Epidermal melanocyte (primary cell): Measurements from ENCODE around the gene CIZ1.

Source experiments
- DNase-seq: peaks from one replicate; pipeline ENCODE4 v3.0.0; 2011; ENCODE audit warnings: low spot score; ENCODE audit not compliant: insufficient read length

CIZ1 gene

GRCh38 chr9:128127990-128128835 lies 63.2 kb downstream of the CIZ1 start:
- peak; percentile 58 for DNase-seq

DNA sequence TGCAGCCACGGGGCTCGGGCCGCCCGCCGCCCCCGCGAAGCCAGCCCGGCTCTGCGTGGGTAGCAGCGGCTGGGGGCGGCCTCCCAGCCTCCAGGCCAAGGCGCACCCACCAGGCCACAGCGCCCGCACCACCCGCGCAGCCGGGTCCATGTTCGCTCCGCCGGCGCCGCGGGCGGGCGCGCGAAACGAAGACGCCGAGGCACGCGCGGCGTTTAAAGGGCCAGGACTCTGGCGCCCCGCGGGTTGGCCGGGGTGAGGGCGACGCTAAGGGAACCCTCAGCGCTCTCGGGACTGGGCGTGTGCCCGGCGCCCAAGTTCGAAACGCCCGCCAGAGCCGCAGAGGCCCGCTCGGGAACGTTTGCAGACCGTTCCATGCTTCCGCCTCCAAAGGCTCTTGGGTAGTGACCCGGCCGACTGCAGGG lies 63.8 kb downstream of the CIZ1 start, which contains the start of gene PTGES2:
TSS of gene PTGES2 (minus strand) at position 162 of the 422 bp plus-strand sequence. CDS start at position 150, 12 bp downstream.
- peak; percentile 37 for DNase-seq

GRCh38 chr9:128125580-128126354 lies 65.6 kb downstream of the CIZ1 start:
- no peak for DNase-seq

DNA sequence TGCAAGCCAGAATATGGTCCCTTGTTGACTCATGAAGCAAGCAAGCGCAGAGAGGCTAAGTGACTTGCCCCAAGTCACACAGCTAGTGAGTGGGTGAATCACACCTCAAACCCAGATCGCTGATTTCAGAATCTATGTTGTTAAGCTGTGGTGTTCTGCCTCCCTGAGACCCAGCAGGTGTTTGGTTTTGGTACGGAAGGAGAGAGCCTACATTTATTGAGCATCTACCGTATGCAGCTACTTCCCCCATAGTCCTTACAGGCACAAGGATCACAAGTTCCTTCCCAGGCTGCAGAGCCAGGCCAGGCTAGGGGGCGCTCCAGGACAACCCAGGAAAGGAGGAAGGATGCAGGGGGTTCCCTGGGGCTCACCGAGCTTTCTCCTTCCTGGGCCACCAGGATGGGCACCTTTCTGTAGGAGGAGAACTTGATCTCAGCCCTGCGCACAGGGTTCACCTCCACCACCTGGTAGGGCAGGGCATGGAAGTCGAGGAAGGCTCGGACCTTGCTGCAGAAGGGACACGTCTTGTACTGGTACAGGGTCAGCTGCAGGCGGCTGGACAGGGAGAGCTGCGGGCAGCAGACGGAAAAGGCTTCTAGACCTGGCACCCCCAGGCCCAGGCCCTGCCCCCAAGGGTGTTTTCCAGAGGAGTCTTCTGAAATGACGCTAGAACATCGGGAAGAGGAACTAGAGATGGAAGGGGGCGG lies 66.3 kb downstream of the CIZ1 start:
- no peak for DNase-seq

DNA sequence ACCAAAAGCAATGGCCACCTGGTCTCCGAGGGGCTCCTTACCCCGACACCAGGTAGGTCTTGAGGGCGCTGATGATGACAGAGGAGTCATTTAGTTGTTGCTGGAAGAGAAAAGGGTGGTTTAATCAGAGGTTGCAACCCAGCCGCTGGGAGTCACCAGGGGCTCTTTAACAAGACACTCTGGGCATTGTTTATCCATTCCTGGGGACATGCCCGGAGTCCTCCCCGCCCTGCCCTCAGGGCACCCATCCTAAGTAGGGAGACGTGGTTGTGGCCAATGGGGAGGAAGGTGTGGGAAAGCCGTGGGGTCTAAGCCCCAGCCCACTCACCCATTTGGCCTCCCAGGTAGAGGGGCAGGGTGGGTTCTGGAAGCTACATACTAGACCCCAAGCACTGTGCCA lies 66.9 kb downstream of the CIZ1 start:
- DNase-seq, result no peak

- DNase-seq, result no peak
Observed at GRCh38 chr9:128123451-128124080, 67.8 kb downstream of the CIZ1 start.

- DNase-seq, result no peak
Observed at GRCh38 chr9:128122809-128123175, 68.6 kb downstream of the CIZ1 start.

DNA sequence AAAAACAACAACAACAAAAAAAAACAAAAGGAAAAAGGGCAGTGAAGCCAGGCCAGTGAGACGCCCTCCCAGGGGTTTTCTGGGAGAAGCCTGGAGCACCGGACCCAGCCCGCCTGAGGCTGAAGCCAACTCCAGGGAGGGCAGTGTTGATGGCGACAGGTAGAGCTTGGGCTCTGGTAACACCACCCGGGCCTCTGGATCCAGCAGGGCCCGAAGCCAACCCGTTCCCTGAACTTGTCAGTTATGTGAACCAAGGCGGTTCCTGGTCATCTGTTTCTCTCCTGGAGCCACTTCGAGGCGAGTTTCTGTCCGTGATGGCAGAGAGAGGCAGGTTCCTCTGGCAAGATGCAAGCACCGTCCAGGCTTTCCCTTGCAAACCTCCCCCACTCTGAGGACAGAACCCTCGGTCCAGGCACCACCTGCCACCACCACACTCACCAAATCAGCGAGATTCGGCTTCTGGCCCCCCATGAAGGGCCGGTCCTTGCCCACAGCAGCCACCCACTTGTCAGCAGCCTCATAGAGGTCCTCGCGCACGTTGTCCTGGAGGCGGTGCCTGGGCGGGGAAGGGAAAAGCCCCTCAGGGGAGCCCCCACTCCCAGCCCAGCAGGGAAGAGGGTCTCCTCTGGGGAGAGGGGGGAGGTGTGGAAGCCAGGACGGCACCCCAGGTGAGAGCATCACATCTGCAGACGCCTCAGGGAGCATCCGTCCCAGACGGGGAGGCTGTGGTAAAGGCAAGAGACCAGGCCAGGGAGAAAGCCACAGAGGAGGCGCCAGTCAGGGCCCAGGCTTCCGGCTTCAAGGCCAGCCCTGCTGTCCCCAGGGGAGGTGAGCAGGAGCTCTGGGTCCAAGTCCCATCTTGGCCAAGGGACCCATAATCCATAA lies 69.2 kb downstream of the CIZ1 start:
- no peak for DNase-seq

DNA sequence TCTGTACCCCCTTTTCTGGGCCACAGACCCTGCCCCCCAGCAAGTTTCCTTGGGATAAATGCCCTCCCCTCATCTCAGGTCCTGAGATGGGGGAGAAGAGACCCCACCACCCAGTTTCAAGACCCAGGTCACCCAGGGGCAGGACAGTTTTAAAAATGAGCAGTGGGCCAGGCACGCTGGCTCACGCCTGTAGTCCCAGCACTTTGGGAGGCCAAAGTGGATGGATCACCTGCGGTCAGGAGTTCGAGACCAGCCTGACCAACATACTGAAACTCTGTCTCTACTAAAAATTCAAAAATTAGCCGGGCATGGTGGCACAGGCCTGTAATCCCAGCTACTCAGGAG lies 69.9 kb downstream of the CIZ1 start:
- no peak for DNase-seq

DNA sequence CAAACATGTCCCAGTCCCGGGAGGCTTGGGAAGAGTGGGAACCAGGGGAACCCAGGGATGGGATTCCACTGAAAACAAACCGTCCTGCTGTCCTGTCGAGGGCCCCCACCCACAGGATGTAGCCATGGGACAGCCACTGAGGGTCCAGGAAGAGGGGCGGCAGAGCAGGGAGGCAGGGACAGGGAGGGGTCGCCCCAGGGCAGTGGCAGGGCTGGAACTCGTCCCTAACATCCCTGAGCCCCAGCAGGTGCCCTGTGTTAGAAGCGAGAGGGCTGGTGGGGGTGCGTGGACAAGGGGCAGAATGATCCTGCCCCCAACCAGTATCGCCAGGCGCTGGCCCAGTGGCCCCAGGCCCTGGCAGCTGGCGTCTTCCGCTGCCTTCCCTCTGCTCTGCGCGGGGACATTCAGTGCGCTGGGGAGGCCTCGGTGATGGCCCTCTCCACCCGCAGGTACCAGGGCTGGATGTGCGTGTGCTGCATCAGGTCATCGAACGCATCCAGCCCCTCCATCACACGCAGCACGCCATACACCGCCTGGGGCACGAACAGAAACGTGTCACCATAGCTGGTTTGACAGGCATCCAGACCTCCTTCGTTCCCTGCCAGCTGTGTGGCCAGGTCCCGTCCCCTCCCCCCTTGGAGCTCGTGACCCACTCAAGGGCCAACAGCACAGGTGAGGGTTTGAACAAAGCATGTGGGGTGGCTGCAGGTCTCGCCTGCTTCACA lies 70.5 kb downstream of the CIZ1 start:
- DNase-seq, result no peak

DNA sequence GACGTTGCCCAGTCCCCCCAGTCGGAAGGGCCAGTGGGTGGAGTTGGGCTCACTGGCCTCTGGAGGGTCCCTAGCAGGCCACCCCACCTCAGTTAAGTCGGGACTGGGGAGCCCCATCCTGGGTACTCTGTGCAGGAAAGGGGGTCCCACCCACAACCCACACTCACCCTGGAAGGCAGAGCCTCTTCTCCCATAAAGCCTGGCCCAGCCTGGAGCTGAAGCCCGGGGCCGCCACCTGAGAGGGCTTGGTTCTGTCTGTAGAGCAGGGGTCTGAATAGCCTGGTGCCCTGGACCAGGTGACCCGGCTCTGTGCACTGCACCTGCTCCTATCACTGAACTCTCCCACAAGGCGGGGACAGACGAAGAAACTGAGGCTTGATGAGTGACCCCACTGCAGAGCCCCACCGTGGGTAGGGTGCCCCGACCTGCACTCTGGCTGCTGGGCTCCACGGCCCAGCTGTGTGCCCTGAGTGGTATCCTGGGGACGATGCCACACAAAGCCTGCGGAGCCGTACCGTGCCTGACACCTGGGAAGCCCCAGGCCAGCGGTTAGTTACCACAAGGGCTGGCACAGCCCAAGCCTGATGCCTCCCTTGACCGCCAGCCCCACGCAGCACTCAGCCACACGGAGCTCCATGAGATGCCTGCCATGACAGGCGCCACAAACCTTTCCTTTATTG lies 71.2 kb downstream of the CIZ1 start:
- no peak for DNase-seq

GRCh38 chr9:128118971-128119665 lies 72.3 kb downstream of the CIZ1 start:
- DNase-seq, result no peak

- DNase-seq, result no peak
Observed at GRCh38 chr9:128118472-128118857, 72.9 kb downstream of the CIZ1 start.

GRCh38 chr9:128117613-128118471 lies 73.5 kb downstream of the CIZ1 start:
- DNase-seq, result peak; percentile 95

DNA sequence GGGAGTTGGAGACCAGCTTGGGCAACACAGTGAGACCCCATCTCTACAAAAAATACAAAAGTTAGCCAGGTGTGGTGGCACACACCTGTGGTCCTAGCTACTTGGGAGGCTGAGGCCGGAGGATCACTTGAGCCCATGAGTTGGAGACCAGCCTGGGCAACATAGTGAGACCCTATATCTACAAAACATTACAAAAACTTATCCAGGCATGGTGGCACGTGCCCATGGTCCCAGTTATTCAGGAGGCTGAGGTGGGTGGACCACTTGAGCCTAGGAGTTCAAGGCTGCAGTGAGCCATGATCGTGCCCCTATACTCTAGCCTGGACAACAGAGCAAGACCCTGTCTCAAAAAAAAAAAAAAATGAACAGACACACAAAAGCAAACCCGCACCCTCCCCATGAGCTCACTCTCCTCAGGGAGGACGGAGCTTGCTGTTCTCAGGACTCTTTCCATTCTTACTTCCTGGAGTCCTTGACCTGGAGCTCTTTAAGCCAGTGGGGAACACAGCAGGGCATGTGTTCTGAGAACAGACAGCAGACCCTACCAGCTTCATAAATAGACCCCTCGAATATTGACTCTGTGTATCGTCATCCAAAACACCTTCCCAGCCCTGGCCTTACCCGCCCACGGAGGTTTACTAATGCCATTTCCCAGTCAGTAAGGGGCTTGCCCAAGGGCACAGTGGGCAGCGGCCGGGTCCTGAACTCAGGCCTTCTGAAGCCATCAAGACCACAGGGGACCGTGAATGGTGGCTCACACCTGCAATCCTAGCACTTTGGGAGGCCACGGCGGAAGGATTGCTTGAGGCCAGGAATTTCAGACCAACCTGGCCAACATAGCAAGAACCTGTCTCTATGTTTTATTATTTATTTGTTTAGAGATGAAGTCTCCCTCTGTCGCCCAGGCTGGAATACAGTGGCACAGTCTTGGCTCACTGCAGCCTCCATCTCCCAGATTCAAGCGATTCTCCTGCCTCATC lies 75.0 kb downstream of the CIZ1 start:
- no peak for DNase-seq
